MM.1S (cell line): ENCODE results near the gene GNLY.

Experiments used
- EZH2 ChIP-seq: fragments of 300-600 bp; sonication (generic); optimal IDR thresholded peaks from 2 replicates; pipeline ENCODE3; 2017; ENCODE audit warnings: low read depth, mild to moderate bottlenecking, antibody characterized with exemption, low read length, mixed read lengths
- EZH2phosphoT487 ChIP-seq: fragments of 300-600 bp; sonication (generic); IDR thresholded peaks from 2 replicates; pipeline ENCODE4 v1.6.1; 2018; ENCODE audit warnings: antibody characterized with exemption, low read length
- TF ChIP-seq, protein P1 (sequence below): fragments of 300-600 bp; sonication (generic); IDR thresholded peaks from 2 replicates; pipeline ENCODE4 v1.5.1; 2016; ENCODE audit warnings: antibody characterized with exemption, low read length, mixed read lengths

DNA sequence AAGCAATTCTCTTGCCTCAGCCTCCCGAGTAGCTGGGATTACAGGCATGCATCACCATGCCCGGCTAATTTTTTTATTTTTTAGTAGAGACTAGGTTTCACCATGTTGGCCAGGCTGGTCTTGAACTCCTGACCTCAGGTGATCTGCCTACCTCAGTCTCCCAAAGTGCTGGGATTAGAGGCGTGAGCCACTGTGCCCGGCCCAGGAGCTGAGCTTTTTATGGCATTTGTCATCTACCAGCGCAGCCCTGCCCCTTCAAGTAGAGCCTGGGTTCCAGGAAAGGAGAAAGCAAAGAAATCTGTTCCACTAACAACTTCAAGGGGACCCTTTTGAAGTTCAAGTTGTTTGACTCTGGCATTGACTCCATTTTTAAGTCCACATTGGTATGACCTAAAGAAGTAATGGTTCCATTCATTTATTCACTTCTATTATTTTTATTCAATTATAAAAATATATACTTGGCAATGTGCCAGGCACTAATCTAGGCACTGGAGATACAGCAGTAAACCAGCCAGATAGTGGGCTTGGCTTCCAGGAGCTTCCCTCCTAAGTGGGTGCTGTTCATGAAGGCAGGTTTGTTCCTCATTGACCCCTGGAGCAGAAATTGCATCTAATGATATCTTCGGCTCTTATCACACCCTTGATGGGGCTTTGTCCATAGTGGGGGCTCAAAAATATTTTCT lies 18.2 kb upstream of the GNLY start:
- TF ChIP-seq, protein P1, sequence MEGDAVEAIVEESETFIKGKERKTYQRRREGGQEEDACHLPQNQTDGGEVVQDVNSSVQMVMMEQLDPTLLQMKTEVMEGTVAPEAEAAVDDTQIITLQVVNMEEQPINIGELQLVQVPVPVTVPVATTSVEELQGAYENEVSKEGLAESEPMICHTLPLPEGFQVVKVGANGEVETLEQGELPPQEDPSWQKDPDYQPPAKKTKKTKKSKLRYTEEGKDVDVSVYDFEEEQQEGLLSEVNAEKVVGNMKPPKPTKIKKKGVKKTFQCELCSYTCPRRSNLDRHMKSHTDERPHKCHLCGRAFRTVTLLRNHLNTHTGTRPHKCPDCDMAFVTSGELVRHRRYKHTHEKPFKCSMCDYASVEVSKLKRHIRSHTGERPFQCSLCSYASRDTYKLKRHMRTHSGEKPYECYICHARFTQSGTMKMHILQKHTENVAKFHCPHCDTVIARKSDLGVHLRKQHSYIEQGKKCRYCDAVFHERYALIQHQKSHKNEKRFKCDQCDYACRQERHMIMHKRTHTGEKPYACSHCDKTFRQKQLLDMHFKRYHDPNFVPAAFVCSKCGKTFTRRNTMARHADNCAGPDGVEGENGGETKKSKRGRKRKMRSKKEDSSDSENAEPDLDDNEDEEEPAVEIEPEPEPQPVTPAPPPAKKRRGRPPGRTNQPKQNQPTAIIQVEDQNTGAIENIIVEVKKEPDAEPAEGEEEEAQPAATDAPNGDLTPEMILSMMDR = no peak
- TF ChIP-seq EZH2 (no peak), EZH2phosphoT487 (no peak)
